ENCODE data around the gene ADAM12.

- no peak for TF ChIP-seq EZH2 (IDR thresholded peaks at IDR 0.05; ENCODE audit: borderline replicate concordance, low read depth, low read length, severe bottlenecking)
- no peak for TF ChIP-seq CTCF (IDR thresholded peaks at IDR 0.05; ENCODE audit: borderline replicate concordance, extremely low read depth, low read length, poor library complexity, severe bottlenecking)
Observed at GRCh38 chr10:126205486-126206205, 182.6 kb downstream of the ADAM12 start.
